NCI-H2107 treated with DMSO at 0.1 percent for 48 hours (cell line): ENCODE measurements around the gene P2RY6.
A peak's percentile ranks its signal among the peaks of the same experiment; 100 is the strongest.

ENCODE experiments used
- DNase-seq: peaks from one replicate; lab custom pipeline; 2025; ENCODE audit not compliant: unreplicated experiment; lab: John Stamatoyannopoulos, UW

The P2RY6 gene

GRCh38 chr11:73295241-73295995 lies 23.3 kb downstream of the P2RY6 start:
- DNase-seq = peak; percentile 46

GRCh38 chr11:73295996-73296318 lies 23.8 kb downstream of the P2RY6 start:
- DNase-seq = no peak

DNA sequence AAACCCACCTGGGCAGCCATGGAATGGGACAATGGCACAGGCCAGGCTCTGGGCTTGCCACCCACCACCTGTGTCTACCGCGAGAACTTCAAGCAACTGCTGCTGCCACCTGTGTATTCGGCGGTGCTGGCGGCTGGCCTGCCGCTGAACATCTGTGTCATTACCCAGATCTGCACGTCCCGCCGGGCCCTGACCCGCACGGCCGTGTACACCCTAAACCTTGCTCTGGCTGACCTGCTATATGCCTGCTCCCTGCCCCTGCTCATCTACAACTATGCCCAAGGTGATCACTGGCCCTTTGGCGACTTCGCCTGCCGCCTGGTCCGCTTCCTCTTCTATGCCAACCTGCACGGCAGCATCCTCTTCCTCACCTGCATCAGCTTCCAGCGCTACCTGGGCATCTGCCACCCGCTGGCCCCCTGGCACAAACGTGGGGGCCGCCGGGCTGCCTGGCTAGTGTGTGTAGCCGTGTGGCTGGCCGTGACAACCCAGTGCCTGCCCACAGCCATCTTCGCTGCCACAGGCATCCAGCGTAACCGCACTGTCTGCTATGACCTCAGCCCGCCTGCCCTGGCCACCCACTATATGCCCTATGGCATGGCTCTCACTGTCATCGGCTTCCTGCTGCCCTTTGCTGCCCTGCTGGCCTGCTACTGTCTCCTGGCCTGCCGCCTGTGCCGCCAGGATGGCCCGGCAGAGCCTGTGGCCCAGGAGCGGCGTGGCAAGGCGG lies 24.5 kb downstream of the P2RY6 start:
- no peak for DNase-seq

DNA sequence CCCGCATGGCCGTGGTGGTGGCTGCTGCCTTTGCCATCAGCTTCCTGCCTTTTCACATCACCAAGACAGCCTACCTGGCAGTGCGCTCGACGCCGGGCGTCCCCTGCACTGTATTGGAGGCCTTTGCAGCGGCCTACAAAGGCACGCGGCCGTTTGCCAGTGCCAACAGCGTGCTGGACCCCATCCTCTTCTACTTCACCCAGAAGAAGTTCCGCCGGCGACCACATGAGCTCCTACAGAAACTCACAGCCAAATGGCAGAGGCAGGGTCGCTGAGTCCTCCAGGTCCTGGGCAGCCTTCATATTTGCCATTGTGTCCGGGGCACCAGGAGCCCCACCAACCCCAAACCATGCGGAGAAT lies 25.1 kb downstream of the P2RY6 start:
- DNase-seq = no peak

DNA sequence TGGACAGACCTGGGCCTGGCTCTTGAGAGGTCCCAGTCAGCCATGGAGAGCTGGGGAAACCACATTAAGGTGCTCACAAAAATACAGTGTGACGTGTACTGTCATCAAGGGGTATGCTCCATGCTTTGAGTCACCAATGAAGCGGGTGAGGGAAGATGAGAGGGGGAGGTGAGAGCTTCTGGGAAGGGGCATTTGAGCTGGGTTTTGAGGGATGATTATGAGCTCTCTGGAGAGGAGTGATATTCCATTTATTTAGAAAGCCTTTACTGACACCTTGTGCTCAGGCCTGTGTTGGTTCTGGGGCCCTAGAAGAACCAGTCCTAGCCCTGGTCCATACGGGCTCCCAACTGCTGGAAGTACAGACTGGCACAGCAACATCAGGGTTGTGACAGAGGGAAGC lies 25.6 kb downstream of the P2RY6 start:
- no peak for DNase-seq

GRCh38 chr11:73298233-73298632 lies 26.1 kb downstream of the P2RY6 start:
- no peak for DNase-seq

GRCh38 chr11:73299751-73300150 lies 27.6 kb downstream of the P2RY6 start:
- DNase-seq = no peak

DNA sequence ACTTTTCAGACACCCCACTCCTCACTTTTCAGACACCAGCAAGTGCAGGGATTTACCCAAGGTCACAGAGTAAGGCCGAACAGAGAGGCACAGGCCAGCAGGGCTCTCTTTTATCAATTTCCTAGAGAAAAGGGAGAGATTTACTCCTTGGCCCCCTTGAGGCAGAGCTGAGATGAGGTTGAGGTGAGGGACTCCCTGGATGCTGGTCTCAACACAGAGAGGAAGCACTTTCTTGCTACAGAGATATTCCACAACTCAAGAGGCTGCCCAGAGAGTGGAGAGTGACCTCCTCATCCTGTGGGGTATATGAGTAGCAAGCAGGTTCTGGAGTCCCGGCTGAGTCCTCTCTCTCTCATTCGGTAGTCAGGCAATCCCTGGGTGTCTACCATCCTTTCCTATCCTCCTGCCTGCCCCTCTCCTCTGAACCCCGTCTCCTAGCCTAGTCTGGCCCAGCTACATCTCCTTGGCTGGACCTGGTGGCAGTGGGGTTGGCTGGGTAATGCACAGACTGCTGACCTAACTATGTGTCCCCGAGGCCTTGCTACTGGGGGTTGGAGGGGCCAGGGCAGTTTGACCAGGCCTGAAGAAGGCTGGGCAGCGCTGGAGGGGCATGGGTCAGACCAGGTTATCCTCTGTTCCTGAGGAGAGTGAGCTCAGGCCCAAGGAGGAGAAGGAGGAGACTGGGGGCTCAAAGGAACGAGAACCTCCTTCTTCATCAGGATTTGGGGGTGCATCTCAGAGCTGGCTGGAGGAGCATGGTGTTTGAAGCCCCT lies 34.1 kb downstream of the P2RY6 start:
- DNase-seq = no peak

- no peak for DNase-seq
Measured at GRCh38 chr11:73306977-73307322, 34.8 kb downstream of the P2RY6 start.

DNA sequence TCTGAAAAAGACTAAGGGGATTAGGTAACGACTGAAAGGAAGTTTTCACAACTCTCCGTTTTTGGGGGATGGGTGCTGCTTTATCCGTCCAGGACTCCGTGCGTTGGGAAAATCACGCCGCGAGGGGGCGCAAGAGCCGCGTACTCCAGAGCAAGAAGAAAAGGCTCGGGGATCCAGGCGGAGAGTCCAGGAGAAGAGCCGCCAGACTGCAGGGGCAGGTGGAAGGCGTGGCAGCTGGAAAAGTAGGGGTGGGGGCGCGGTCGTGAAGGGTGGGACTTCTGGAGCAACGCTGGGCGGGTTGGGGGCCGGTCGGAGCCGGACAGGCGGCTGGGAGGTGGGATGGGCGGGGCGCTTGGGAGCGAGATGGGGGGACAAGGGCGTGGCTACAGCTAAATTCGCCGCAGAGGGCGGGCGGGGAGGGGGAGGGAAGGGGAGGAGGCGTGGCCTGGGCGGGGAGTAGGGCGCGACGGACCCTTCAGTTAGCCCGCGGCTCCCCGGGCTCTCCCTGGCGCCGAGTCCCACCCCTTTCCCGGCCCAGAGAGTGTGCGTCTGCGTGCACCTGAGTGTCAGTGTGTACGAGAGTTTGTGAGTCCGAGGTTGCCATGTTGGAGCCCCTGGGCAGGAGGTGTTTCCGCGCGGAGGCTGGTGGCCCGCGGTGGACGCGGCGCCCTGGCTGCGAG lies 35.3 kb downstream of the P2RY6 start:
- peak; percentile 88 for DNase-seq

GRCh38 chr11:73308003-73308960 lies 36.1 kb downstream of the P2RY6 start, which contains the start of gene ARHGEF17:
Gene ARHGEF17 (plus strand): TSS chr11:73308276. CDS start chr11:73308639, 363 bp downstream.
- peak; percentile 78 for DNase-seq

DNA sequence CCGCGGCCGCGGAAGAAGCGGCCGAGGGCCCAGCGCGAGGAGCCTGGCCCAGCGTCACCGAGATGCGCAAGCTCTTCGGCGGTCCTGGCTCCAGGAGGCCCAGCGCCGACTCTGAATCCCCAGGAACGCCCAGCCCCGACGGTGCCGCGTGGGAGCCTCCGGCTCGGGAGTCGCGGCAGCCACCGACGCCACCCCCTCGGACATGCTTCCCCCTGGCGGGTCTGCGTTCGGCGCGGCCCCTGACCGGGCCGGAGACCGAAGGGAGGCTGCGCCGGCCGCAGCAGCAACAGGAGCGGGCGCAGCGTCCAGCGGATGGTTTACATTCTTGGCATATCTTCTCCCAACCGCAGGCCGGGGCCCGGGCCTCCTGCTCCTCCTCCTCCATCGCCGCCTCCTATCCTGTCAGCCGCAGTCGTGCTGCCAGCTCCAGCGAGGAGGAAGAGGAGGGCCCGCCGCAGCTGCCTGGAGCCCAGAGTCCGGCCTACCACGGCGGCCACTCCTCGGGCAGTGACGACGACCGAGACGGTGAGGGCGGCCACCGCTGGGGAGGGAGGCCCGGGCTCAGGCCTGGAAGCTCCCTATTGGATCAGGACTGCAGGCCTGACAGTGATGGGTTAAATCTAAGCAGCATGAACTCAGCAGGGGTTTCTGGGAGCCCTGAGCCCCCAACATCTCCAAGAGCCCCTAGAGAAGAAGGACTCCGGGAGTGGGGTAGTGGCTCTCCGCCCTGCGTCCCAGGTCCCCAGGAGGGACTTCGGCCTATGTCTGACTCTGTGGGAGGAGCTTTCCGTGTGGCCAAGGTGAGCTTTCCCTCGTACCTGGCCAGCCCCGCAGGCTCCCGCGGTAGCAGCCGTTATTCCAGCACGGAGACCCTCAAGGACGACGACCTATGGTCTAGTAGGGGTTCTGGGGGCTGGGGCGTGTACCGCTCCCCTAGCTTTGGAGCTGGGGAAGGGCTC lies 37.1 kb downstream of the P2RY6 start:
- no peak for DNase-seq

GRCh38 chr11:73310076-73310475 lies 37.9 kb downstream of the P2RY6 start:
- no peak for DNase-seq

GRCh38 chr11:73310661-73311393 lies 38.7 kb downstream of the P2RY6 start:
- no peak for DNase-seq

DNA sequence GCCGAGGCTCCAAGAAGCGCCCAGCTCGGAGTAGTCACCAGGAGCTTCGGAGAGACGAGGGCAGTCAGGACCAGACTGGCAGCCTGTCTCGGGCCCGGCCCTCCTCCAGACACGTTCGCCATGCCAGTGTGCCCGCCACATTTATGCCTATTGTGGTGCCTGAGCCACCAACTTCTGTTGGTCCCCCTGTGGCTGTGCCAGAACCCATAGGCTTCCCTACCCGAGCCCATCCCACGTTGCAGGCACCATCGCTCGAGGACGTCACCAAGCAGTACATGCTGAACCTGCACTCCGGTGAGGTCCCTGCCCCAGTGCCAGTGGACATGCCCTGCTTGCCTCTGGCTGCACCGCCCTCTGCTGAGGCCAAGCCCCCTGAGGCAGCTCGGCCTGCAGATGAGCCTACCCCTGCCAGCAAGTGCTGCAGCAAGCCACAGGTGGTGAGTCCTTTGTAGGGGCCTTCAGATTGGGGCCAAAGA lies 39.3 kb downstream of the P2RY6 start:
- DNase-seq = no peak

DNA sequence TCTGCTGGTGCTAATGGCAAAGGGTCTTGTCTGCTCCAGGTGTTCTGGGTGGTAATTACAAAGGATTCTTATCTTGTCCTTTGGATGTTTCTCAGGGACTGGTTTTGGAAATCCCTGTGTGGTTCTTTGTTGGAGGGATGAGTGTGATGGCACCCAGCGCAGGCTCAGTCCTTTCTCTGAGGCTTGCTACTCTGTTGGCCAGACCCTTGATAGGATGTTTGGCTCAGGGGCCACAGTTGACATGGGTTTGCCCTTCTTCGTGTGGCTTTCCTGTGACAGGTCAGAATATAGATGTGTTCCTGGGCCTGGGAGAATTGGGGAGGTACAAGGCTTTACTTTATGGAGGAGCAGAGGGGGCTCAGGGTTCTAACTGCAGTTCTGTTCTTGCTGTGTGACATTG lies 39.9 kb downstream of the P2RY6 start:
- DNase-seq = no peak

DNA sequence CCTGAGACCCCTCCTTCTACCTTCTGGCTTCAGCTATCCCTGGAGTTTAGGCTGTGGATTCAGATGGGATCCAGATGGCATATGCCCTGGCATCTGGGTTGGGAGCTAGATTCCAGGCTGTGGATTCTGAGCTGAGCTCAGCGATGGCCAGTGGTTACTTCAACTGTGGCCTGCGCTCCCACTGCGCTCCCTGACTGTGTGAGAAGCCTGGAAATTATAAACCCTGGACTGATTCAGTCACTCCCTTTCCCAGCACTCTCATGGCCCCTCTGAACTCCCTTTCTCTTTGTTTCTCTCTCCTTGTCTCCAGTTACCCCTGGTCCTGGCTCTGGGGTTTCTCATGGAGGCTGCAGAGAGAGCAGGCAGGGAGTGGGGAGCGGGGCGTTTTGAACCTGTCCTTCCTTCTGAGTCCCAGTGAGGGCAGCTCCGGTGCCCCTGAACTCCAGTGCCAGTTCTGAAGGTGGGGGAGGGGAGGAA lies 40.8 kb downstream of the P2RY6 start:
- DNase-seq = no peak

- DNase-seq = no peak
Measured at GRCh38 chr11:73313652-73314051, 41.5 kb downstream of the P2RY6 start.
